GM21423 (cell line): ENCODE data around the gene ZNF783.
"Not testable (repeated sequence)": the region's sequence is repeated elsewhere in the genome, so short reads cannot be mapped to it uniquely, and the experiment has no call there.

Experiments used
- ATAC-seq: cut with Tn5 transposase; IDR thresholded peaks from one replicate; pipeline ENCODE4 v1.9.1; 2021; ENCODE audit warnings: mild to moderate bottlenecking, moderate library complexity; ENCODE audit not compliant: unreplicated experiment

The ZNF783 gene

DNA sequence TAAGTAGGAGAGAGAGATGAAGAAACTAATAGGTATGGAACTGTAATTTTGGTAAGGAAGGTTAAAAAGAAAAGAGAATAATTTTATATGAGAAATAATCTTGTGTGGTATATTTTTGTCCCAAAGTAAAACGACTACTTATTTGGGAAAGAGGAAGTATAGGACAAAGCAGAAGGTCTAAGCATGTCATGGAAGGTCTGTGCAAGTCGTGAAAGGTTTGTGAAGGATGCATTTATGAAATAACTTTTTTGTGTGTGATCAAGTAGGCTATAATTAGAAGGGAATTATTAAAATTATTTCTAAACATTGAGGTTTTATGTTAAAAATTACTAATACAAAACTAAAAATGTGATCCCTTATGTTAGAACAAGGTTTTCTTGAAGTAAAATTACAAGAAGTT, 63.3 kb downstream of the ZNF783 start:
- ATAC-seq = no peak

DNA sequence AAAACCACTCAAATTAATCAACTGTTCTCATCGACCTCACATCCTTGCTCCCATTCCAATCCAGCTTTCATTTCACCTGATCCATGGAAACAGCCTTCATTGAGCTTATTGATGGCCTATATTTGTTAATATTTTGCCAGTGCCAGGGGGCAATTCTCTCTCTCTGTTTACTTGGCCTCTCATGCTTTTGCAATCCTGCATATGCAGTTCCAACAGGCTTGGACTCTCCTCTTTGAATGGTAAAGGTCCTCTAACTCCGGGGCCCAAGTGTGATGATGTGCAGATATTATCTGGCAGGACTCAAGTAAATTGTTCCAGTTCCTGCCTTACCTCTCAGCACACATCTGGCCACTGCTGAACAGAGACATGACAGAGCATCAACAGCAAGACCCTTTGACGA, 67.3 kb downstream of the ZNF783 start:
- ATAC-seq = no peak

DNA sequence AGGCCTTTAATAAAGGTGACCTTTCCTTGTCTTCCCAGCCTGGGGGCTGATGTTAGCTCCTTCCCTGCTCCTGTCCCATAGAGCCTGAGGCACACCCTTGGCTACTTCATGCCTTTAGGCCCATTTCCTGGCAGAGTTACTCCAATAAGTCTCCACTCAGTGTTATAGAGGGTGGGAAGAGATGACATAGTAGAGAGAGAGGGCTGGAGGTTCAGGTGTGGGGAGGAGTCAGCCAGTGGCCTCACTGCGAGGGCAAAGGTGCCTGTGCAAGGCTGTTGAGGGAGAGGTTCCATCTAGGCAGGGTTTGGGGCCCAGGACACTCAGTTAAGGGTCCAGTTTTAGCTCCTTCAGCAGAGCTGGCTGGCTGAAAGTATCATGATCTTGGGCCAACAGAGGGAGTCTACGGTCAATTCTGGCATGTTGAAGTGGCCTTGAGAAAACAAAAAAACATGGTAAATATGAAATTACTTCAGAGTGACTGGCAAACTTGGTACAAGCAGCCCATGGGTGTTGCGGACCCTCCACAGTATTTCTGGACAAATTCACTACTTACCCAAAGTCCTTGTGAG, 67.9 kb downstream of the ZNF783 start:
- ATAC-seq = no peak

DNA sequence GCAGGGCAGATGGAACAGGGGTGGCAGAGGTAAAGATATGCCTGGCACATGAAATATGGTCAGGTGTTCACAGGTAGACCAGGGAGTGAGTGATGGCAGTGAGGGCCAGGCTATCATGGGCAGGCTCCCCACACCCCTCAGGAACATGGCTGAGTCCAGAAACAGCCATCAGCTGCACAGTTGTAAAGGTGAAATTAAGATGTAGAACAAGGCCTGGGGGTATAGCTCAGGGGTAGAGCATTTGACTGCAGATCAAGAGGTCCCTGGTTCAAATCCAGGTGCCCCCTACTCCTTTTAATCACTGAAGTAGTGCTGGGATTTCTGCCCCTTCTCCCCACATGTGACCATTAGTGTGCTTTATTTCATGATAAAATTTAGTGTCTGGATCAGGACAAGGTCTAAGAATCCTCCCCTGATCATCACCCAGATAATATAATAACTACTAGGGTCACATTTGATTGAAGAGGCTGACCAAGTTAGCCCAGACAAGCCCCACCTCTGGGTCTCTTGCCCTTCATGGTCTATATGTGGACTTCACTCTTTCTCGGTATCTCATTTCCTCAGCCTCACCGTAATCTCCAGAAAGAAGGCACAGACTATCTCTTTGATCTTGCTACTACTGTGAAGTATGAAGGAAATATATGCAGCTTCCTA, 69.0 kb downstream of the ZNF783 start:
- no peak for ATAC-seq

DNA sequence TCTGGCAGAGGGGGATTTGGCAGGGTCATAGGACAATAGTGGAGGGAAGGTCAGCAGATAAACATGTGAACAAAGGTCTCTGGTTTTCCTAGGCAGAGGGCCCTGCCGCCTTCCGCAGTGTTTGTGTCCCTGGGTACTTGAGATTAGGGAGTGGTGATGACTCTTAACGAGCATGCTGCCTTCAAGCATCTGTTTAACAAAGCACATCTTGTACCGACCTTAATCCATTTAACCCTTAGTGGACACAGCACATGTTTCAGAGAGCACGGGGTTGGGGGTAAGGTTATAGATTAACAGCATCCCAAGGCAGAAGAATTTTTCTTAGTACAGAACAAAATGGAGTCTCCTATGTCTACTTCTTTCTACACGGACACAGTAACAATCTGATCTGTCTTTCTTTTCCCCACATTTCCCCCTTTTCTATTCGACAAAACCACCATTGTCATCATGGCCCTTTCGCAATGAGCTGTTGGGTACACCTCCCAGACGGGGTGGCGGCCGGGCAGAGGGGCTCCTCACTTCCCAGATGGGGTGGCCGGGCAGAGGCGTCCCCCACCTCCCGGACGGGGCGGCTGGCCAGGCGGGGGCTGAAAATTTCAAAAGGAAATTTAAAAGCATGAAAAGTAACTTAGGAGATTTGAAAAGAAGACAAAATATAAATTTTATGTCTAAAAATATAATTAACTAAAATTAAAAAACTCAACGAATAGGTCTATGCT, 70.8 kb downstream of the ZNF783 start:
- not testable (repeated sequence) for ATAC-seq

DNA sequence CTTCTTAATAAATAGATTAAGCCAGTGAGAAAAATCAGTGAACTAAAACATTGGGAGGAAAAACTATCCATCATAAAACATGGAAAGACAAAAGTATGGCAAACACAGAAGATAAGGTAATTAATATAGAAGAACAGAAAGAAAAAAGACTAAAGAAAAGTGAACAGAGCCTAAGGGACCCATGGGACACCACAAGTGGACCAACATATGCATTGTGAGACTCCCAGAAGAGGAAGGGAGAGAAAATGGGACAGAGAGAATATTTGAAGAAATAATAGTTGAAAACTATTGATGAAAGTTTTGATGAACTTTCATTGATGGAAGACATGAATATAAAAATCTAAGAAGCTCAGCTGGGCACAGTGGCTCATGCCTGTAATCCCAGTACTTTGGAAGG, 71.3 kb downstream of the ZNF783 start:
- ATAC-seq = no peak

DNA sequence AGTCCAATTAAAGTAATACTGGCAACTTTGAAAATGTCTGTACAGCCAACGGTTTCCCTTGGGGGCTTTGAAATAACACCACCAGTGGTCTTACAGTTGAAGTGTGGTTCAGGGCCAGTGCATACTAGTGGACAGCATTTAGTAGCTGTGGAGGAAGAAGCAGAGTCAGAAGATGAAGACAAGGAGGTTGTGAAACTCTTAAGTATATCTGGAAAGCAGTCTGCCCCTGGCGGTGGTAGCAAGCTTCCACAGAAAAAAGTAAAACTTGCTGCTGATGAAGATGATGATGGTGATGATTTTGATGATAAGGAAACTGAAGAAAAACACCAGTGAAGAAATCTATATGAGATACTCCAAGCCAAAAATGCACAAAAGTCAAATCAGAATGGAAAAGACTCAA, 72.2 kb downstream of the ZNF783 start:
- ATAC-seq = no peak
